Measurements from ENCODE around the gene ERC2.

ERC2 gene

DNA sequence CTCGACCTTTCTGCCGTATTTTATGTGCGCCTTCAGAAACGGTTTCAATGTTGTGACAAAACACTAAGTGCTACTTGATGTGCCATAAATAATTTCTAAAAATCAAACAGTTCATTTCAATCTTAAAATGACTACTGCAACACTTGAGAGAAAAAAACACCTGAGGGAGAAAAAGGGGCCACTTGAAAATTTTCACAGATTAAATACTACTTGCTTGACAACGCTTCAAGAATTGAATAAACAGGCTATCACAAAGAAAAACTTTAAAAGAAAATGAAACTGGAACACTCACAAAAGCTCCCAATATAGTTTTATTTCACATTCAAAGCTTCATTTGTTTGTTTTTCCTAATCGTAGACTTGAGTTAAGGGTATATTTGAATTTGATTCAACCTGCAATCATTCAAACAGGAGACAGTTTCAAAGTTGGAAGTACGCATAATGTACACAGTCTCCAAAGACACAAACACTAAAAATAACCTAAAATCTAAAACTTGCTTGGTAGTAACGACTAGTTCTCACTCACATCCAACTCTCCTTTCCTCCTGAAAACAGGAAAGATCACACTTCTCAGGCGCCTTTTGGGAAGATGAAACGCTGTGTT is 380.7 kb downstream of the ERC2 start:
- DNase-seq (ENCODE audit: low spot score) (no peak), ATAC-seq (ENCODE audit: low read depth) (no peak)
- no peaks in the 10 kb centered on the region for H3K4me1 ChIP-seq (ENCODE audit: insufficient read depth, poor library complexity, severe bottlenecking)

GRCh38 chr3:56086355-56086754 is 381.9 kb downstream of the ERC2 start:
- TF ChIP-seq CTCF (IDR thresholded peaks at IDR 0.05; ENCODE audit: poor library complexity, severe bottlenecking): no peak
- no peaks in the 10 kb centered on the region for H3K36me3 ChIP-seq (ENCODE audit: low read depth)
- DNase-seq (ENCODE audit: low spot score) (no peak), ATAC-seq (ENCODE audit: low read depth) (no peak)
- H3K4me3 ChIP-seq (ENCODE audit: severe bottlenecking): no peak overlapping the region
- H3K4me1 ChIP-seq (ENCODE audit: insufficient read depth, poor library complexity, severe bottlenecking): no peaks in the 10 kb centered on the region
- H3K27me3 ChIP-seq (ENCODE audit: insufficient read depth, poor library complexity, severe bottlenecking): no peaks in the 10 kb centered on the region
- no peak overlapping the region for H3K27ac ChIP-seq (ENCODE audit: poor library complexity, severe bottlenecking)
- no peaks in the 10 kb centered on the region for H3K9me3 ChIP-seq (ENCODE audit: severe bottlenecking)

More for the DNA sequence above, 380.7 kb downstream of the ERC2 start:
- no peak for TF ChIP-seq CTCF (IDR thresholded peaks at IDR 0.05; ENCODE audit: poor library complexity, severe bottlenecking)
- Histone ChIP-seq H3K4me3 (ENCODE audit: severe bottlenecking) (no peak overlapping the region), H3K9me3 (ENCODE audit: severe bottlenecking) (no peaks in the 10 kb centered on the region), H3K27ac (ENCODE audit: poor library complexity, severe bottlenecking) (no peak overlapping the region), H3K27me3 (ENCODE audit: insufficient read depth, poor library complexity, severe bottlenecking) (no peaks in the 10 kb centered on the region), H3K36me3 (ENCODE audit: low read depth) (no peaks in the 10 kb centered on the region)

- DNase-seq (ENCODE audit: low spot score) (no peak), ATAC-seq (ENCODE audit: low read depth) (no peak)
- Histone ChIP-seq H3K4me3 (ENCODE audit: severe bottlenecking) (no peak overlapping the region), H3K36me3 (ENCODE audit: low read depth) (no peaks in the 10 kb centered on the region), H3K9me3 (ENCODE audit: severe bottlenecking) (no peaks in the 10 kb centered on the region), H3K27ac (ENCODE audit: poor library complexity, severe bottlenecking) (no peak overlapping the region), H3K4me1 (ENCODE audit: insufficient read depth, poor library complexity, severe bottlenecking) (no peaks in the 10 kb centered on the region), H3K27me3 (ENCODE audit: insufficient read depth, poor library complexity, severe bottlenecking) (no peaks in the 10 kb centered on the region)
- TF ChIP-seq CTCF (IDR thresholded peaks at IDR 0.05; ENCODE audit: poor library complexity, severe bottlenecking): no peak
Measured at GRCh38 chr3:56081246-56081645, 387.0 kb downstream of the ERC2 start.

DNA sequence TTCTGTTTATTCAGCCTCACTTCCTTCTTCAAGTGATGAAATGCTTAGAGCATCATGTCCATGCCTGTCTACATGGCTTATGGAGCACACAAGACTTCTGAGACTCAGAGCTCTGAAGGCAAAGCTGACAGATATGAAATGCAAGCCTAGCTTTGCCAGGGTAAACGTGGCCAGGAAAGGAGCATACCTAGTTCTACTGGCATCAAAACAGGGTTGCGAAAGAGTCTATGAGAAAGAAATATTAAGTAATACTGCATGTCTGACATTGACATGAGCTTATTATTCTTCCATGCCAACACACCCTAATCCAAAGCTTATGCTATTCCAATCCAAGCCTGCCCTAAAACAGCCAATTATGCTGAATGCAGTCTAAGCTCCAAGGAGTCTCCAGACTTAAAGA is 391.5 kb downstream of the ERC2 start:
- no peaks in the 10 kb centered on the region for H3K36me3 ChIP-seq (ENCODE audit: low read depth)
- no peak overlapping the region for H3K4me3 ChIP-seq (ENCODE audit: severe bottlenecking)
- ATAC-seq (ENCODE audit: low read depth) (peak; percentile 66), DNase-seq (ENCODE audit: low spot score) (no peak)
- H3K27ac ChIP-seq (ENCODE audit: poor library complexity, severe bottlenecking): no peak overlapping the region
- H3K9me3 ChIP-seq (ENCODE audit: severe bottlenecking): no peaks in the 10 kb centered on the region
- TF ChIP-seq CTCF (IDR thresholded peaks at IDR 0.05; ENCODE audit: poor library complexity, severe bottlenecking): no peak
- no peaks in the 10 kb centered on the region for H3K4me1 ChIP-seq (ENCODE audit: insufficient read depth, poor library complexity, severe bottlenecking)
- H3K27me3 ChIP-seq (ENCODE audit: insufficient read depth, poor library complexity, severe bottlenecking): no peaks in the 10 kb centered on the region

DNA sequence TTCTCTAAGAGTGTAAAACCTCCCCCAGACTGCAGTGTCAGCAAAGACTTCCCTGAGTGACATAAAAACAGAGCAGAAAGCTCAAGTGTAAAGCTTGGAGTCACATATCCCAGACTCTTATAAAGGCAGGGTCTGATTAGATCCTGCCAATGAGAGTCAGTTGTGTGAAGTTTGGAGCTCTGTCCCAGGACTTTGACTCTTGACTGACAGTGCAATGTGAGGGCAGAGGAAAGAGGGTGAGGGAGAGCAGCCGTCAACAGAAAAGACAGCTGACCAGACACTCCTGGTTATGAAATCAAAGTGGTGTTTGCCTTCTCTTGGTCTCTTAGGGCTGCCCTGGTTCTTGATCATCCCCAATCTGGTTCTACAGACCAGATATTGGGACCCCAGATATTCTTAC is 393.2 kb downstream of the ERC2 start:
- Histone ChIP-seq H3K27me3 (ENCODE audit: insufficient read depth, poor library complexity, severe bottlenecking) (no peaks in the 10 kb centered on the region), H3K4me3 (ENCODE audit: severe bottlenecking) (no peak overlapping the region)
- TF ChIP-seq CTCF (IDR thresholded peaks at IDR 0.05; ENCODE audit: poor library complexity, severe bottlenecking): no peak

More for the DNA sequence above, 393.2 kb downstream of the ERC2 start:
- ATAC-seq (ENCODE audit: low read depth): no peak
- no peak for DNase-seq (ENCODE audit: low spot score)
- Histone ChIP-seq H3K9me3 (ENCODE audit: severe bottlenecking) (no peaks in the 10 kb centered on the region), H3K4me1 (ENCODE audit: insufficient read depth, poor library complexity, severe bottlenecking) (no peaks in the 10 kb centered on the region), H3K27ac (ENCODE audit: poor library complexity, severe bottlenecking) (no peak overlapping the region), H3K36me3 (ENCODE audit: low read depth) (no peaks in the 10 kb centered on the region)

Measured in RWPE2 (cell line).